HG03354 (cell line): ENCODE measurements around the gene SMTN.

Source experiments
- ATAC-seq: cut with Tn5 transposase; IDR thresholded peaks from one replicate; pipeline ENCODE4 v1.9.1; 2021; ENCODE audit warnings: mild to moderate bottlenecking; ENCODE audit not compliant: unreplicated experiment, poor library complexity, severe bottlenecking

Gene SMTN

DNA sequence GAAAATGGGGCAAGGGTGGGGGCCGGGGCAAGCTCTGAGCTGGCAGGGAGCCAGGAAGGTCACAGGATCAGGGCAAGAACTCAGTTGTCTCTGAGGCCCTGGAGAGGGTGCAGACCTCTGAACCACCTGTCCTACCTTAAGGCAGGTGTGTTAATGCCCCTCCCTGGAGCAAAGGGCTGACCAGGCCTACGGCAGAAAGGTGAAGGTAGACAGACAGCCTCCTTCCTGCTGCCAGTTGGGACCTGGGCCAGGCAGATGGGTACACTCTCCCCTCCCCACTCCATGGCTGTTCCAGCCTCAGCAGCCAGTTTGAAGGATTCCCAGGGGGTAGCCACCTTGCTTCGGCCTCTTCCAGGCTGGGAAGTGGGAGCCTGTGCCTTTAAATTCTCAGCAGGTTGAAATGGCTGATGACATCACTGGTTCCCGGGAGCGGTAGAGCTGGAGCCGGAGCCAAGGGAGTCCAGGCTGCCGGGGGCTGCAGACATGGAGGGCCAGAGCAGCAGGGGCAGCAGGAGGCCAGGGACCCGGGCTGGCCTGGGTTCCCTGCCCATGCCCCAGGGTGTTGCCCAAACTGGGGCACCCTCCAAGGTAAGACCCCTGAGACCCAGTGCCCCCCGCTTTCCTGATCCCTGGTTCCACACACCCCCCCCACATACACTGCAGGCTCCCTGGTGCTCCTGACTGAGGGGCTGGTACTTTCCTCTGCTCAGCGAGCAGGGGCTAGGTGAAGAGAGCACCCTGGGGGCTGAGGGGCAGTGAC lies 41.6 kb downstream of the SMTN start, which contains the start of gene INPP5J:
INPP5J (plus strand) TSS at position 435 of the 760 bp plus-strand sequence; CDS start at position 484, 49 bp downstream.
- no peak for ATAC-seq

DNA sequence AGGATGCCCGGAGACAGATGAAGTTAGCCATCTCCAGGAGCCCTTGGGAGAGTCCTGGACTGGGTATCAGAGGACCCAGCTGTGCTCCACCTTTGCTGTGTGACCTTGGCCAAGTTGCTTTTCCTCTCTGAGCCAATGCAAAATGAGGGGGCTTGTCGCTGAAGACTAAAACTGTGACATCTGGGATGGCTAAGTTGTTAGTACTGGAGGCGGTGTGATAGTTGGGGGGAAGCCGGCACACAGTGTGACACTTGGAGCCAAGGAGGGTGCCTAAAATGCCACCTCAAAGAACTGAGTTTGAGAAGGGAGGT lies 42.1 kb downstream of the SMTN start:
- ATAC-seq, result no peak

DNA sequence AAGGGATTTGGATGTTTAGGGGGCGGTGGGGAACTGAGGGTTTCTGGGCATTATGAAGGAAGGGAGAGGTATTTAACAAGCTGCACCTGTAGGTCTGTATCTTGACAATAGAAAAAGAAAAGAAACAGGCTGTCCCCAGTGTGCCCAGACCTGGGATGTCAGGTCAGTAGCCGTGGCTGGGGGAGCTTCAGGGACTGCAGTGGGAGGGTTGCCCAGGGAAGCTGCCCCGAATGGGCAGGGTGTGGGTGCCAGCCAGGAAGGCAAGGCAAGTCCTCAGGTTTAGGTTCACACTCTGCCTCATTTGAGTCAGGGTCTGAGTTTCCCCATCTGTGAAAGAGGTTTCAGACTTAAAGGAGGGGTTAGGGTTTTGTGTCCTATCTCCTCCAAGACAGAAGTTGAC lies 43.2 kb downstream of the SMTN start:
- ATAC-seq, result no peak

DNA sequence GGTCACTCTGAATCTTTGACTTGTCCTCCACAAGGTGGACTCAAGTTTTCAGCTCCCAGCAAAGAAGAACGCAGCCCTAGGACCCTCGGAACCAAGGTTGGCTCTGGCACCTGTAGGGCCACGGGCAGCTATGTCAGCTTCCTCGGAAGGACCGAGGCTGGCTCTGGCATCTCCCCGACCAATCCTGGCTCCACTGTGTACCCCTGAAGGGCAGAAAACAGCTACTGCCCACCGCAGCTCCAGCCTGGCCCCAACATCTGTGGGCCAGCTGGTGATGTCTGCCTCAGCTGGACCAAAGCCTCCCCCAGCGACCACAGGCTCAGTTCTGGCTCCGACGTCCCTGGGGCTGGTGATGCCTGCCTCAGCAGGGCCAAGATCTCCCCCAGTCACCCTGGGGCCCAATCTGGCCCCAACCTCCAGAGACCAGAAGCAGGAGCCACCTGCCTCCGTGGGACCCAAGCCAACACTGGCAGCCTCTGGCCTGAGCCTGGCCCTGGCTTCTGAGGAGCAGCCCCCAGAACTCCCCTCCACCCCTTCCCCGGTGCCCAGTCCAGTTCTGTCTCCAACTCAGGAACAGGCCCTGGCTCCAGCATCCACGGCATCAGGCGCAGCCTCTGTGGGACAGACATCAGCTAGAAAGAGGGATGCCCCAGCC lies 43.8 kb downstream of the SMTN start:
- no peak for ATAC-seq

DNA sequence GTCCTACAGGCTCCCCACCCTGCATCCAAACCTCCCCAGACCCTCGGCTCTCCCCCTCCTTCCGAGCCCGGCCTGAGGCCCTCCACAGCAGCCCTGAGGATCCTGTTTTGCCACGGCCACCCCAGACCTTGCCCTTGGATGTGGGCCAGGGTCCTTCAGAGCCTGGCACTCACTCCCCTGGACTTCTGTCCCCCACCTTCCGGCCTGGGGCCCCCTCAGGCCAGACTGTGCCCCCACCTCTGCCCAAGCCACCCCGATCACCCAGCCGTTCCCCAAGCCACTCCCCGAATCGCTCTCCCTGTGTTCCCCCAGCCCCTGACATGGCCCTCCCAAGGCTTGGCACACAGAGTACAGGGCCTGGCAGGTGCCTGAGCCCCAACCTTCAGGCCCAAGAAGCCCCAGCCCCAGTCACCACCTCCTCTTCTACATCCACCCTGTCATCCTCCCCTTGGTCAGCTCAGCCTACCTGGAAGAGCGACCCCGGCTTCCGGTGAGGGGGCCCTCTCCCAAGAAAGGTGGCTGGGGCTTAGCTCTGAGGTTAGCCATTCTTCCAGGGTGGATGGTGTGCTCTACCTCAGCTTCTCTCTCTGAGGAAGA lies 44.5 kb downstream of the SMTN start:
- no peak for ATAC-seq

DNA sequence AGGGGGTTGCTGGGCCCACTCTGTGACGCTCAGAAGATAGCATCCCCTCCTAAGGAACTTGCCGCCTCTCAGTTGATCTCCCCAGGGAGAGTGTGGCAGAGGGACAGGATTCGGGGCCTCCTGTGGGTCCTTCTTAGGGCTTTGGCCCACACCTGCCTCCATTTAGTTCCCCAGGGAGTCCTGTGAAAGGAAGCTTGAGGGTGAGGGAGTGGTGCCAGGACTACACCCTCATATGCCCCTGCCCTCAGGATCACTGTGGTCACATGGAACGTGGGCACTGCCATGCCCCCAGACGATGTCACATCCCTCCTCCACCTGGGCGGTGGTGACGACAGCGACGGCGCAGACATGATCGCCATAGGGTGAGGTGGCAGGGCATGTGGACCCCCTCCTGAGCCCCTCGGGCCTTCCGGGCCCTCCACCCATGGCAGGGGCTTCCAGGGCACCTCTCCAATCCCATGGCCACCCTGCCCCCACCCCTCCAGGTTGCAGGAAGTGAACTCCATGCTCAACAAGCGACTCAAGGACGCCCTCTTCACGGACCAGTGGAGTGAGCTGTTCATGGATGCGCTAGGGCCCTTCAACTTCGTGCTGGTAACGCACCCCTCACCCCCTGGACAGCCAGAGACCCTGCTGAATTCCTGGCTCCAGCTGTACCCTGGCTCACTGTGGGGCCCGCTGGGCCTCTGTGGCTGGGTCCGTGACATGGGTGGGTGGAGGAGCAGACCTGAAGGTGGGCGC lies 45.2 kb downstream of the SMTN start:
- no peak for ATAC-seq

- ATAC-seq, result no peak
Measured at GRCh38 chr22:31126869-31127175, 45.7 kb downstream of the SMTN start.

GRCh38 chr22:31127181-31127772 lies 46.2 kb downstream of the SMTN start:
- ATAC-seq, result no peak

DNA sequence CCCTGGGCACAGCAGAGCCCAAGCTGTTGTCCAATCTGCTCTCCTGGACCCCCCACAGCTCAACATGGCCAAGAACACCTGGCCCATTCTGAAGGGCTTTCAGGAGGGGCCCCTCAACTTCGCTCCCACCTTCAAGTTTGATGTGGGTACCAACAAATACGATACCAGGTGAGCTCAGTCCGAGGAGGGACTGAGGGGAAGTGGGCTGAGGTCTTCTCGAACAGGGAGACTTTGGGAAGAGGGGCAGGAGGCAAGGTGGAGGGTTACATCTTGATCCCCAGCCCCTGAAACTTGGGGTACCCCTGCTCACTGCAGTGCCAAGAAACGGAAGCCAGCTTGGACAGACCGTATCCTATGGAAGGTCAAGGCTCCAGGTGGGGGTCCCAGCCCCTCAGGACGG lies 47.0 kb downstream of the SMTN start:
- ATAC-seq, result no peak

DNA sequence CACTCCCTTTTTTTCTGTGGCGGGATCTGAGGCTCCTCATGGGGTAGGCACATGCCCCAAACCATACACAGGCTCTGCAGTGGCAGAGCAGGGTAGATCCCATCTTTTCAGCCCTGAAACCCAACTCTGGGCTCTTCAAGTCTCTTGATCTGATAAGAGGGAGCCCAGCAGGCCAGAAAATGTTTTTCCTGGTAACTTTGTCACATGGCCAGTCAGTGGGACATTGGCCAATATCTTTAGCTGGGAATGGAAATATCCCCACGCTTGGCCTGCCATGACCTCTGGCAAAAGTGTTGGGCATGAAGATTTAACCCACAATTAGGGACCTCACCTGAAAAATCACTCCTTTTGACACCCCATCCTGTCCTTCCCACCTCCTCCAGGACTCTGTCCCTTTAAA lies 49.8 kb downstream of the SMTN start:
- no peak for ATAC-seq

GRCh38 chr22:31133911-31134310 lies 52.8 kb downstream of the SMTN start:
- no peak for ATAC-seq

- no peak for ATAC-seq
Measured at GRCh38 chr22:31134688-31135087, 53.6 kb downstream of the SMTN start.

GRCh38 chr22:31135706-31136105 lies 54.6 kb downstream of the SMTN start:
- ATAC-seq, result no peak

GRCh38 chr22:31136155-31136554 lies 55.0 kb downstream of the SMTN start:
- no peak for ATAC-seq

- no peak for ATAC-seq
Measured at GRCh38 chr22:31136711-31137110, 55.6 kb downstream of the SMTN start.

DNA sequence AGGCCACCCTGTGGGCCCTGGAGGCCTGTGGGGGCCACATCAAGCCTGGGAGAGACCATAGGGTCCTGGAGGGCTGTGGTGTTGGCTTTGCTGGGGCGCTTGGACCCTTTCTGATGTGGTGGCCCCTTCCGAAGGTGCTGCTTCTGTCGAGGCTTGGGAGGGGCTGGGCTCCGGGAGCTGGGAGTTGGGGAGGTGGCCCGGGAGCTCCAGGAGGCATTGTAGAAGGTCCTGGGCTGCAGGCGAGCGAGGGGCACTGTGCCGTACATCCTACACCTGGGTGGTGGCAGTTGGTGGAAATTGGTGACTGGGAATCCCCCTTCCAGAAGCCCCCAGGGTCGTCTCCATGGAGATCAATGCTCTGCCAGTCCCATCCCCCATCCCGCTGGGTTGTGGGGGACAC lies 56.6 kb downstream of the SMTN start:
- ATAC-seq, result no peak

DNA sequence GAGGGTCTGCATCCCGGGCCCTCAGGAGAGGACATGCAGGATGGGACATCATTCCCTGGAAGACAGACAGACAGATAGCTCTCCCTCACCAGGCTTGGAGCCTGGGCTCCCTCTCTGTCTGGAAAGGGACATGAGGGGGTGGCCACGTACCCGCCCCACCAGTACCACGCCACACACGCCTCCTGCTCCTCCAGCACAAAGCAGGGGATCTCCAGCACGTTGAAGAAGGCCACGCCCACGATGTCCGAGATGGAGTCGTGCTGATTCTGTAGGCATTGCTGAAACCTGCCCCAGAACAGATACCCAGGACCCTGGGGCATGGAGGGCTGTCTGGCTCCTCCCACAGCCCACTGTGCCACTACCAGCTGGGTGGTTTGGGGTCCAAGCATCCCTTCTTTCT lies 57.0 kb downstream of the SMTN start:
- ATAC-seq, result no peak

DNA sequence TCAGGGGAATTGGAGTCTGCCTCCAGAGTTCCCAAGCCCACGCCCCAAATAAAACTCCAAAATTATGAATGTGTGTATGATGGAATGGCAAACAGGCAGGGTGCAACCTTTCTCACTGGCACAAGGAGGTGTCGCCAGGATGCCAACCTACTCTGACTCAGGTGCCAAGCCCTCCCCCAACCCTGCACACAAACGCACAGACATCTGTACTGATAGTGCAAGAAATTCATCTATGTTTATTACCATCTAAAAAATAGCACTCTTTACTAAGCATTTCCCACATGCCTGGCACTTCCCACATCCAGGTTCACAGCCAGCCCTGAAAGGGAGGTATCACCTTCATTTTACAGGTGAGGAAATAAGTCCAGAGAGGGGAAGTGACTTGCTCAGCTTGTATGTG lies 57.9 kb downstream of the SMTN start:
- no peak for ATAC-seq

DNA sequence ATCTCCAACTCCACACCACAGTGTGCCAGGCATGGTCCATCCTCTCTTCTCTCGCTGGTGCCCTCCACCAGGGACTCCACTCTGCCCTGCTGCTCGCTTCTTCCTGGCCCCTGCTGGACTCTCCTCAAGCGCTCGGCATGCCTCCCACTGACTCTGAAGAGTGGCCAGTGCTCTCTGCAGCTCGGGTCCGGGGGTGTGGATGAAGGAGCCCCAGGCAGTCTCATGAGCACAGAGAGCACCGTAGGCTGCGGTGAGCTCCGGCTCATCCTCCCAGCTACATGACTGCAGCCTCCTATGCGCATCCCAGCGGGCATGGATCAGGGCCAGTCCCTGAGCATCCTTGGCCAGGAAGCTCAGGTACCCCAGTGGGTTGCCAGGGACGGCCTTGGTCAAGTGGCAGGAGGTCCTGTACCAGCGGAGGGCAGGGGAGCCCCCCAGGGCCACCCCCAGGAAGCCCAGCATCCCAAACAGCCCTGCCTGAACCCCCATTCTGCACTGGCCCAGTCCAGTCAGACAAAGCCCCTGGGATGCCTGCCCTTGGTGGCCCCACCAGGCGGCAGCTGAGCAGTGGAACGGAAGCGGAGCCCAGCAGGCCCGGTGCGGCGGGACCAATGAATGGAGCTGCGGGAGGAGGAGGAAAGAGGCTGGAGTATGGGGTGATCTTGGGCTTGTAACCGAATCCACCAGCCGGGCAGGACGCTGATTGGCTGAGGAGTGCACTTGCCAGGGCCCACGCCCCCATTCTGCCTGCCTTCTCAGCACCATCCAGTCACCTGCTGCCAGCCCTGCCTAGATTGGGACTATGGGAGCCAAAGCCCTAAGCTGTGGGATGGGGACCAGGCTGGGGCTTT lies 59.0 kb downstream of the SMTN start, which contains the start of gene PLA2G3:
PLA2G3 (minus strand) TSS at position 643 of the 851 bp plus-strand sequence; CDS start at position 489, 154 bp downstream.
- no peak for ATAC-seq
